IMR-90 (cell line): ENCODE measurements around the gene NDEL1. TPM values are rescaled to one million over a fixed set of nuclear protein-coding genes. Genes with fewer than 3 reads are reported as not detected.

ENCODE experiments used
- ATAC-seq: fragments of 200-7000 bp; cut with Tn5 transposase; 2 replicates; pipeline ENCODE4 v1.9.1; 2020; ENCODE audit warnings: low read depth, mild to moderate bottlenecking, moderate library complexity
- BruUV-seq: library from RNA; stranded (reverse); fragments of 400-500 nt; replicated peaks from 2 replicates; lab custom pipeline; 2021; lab: Mats Ljungman, UMichigan
- CTCF ChIA-PET: fragments of 300-600 bp; formaldehyde crosslinking; extraction: SDS; loops from one replicate; lab custom pipeline; 2021; ENCODE audit warnings: antibody characterized with exemption; lab: Yijun Ruan, JAX
- POLR2A ChIA-PET: fragments of 300-600 bp; sonication (Branson Sonifier 250); formaldehyde crosslinking; loops from one replicate; lab custom pipeline; 2022; ENCODE audit warnings: antibody characterized with exemption; ENCODE audit not compliant: unreplicated experiment; lab: Charles Lee
- DNase-seq: peaks from one replicate; pipeline ENCODE4 v3.0.0; 2013
- H2AFZ ChIP-seq: replicated peaks from 2 replicates; pipeline ENCODE3; 2013; ENCODE audit warnings: low read length, mild to moderate bottlenecking; ENCODE audit not compliant: poor library complexity
- H2AK5ac ChIP-seq: 2 replicates; pipeline ENCODE4 v1.6.1; 2013; ENCODE audit warnings: low read depth, low read length, inconsistent platforms
- H2AK9ac ChIP-seq: replicated peaks from 2 replicates; pipeline ENCODE3; 2013; ENCODE audit warnings: mild to moderate bottlenecking, low read depth, low read length, moderate library complexity; ENCODE audit not compliant: poor library complexity
- H2BK120ac ChIP-seq: 2 replicates; pipeline ENCODE4 v1.6.1; 2013; ENCODE audit warnings: low read depth, low read length, inconsistent platforms
- H2BK15ac ChIP-seq: 3 replicates; pipeline ENCODE4 v1.6.1; 2013; ENCODE audit warnings: low read depth, low read length, inconsistent platforms
- H2BK20ac ChIP-seq: 2 replicates; pipeline ENCODE4 v1.6.1; 2013; ENCODE audit warnings: low read depth, mild to moderate bottlenecking, inconsistent platforms, low read length, moderate library complexity
- H2BK5ac ChIP-seq: 2 replicates; pipeline ENCODE4 v1.6.1; 2013; ENCODE audit warnings: mild to moderate bottlenecking, low read depth, low read length, inconsistent platforms; ENCODE audit not compliant: poor library complexity, severe bottlenecking
- H3K14ac ChIP-seq: replicated peaks from 2 replicates; pipeline ENCODE4 v1.6.1; 2013; ENCODE audit warnings: low read depth, low read length, inconsistent platforms
- H3K18ac ChIP-seq: 2 replicates; pipeline ENCODE4 v1.6.1; 2013; ENCODE audit warnings: low read depth, low read length, control low read depth
- H3K23ac ChIP-seq: 2 replicates; pipeline ENCODE4 v1.6.1; 2013; ENCODE audit warnings: low read depth, low read length, inconsistent platforms
- H3K27ac ChIP-seq: 2 replicates; pipeline ENCODE4 v1.5.1; 2013; ENCODE audit warnings: mild to moderate bottlenecking, control low read depth, low read length; ENCODE audit not compliant: insufficient read depth
- H3K27me3 ChIP-seq: 2 replicates; pipeline ENCODE4 v1.6.1; 2013; ENCODE audit warnings: low read length; ENCODE audit not compliant: control insufficient read depth, insufficient read depth
- H3K36me3 ChIP-seq: 2 replicates; pipeline ENCODE4 v1.6.1; 2013; ENCODE audit warnings: low read length, mixed read lengths; ENCODE audit not compliant: control insufficient read depth, insufficient read depth
- H3K4ac ChIP-seq: 2 replicates; pipeline ENCODE4 v1.6.1; 2013; ENCODE audit warnings: low read depth, low read length, inconsistent platforms
- H3K4me1 ChIP-seq: 2 replicates; pipeline ENCODE4 v1.6.1; 2013; ENCODE audit warnings: low read length, mixed read lengths; ENCODE audit not compliant: control insufficient read depth, insufficient read depth
- H3K4me2 ChIP-seq: 2 replicates; pipeline ENCODE4 v1.6.1; 2013; ENCODE audit warnings: low read depth, mild to moderate bottlenecking, control low read depth, low read length, moderate library complexity
- H3K4me3 ChIP-seq: 2 replicates; pipeline ENCODE4 v1.5.1; 2013; ENCODE audit warnings: low read depth, mild to moderate bottlenecking, control low read depth, low read length, moderate library complexity; ENCODE audit not compliant: insufficient read depth
- H3K56ac ChIP-seq: 2 replicates; pipeline ENCODE4 v1.6.1; 2013; ENCODE audit warnings: low read length, inconsistent platforms; ENCODE audit not compliant: insufficient read depth; ENCODE audit errors: extremely low read depth
- H3K79me1 ChIP-seq, 2 experiments: 2 replicates each; pipeline ENCODE4 v1.6.1; 2013; ENCODE audit warnings: low read length in 2 of 2, inconsistent platforms in 1 of 2, low read depth in 1 of 2
- H3K9ac ChIP-seq: 2 replicates; pipeline ENCODE4 v1.6.1; 2013; ENCODE audit warnings: low read depth, low read length, control low read depth
- H3K9me1 ChIP-seq: 2 replicates; pipeline ENCODE4 v1.6.1; 2013; ENCODE audit warnings: low read length, inconsistent platforms; ENCODE audit not compliant: insufficient read depth
- H3K9me3 ChIP-seq: 2 replicates; pipeline ENCODE4 v1.6.1; 2013; ENCODE audit warnings: low read length; ENCODE audit not compliant: control insufficient read depth, insufficient read depth
- H4K20me1 ChIP-seq: 2 replicates; pipeline ENCODE4 v1.6.1; 2013; ENCODE audit warnings: low read length, inconsistent platforms; ENCODE audit not compliant: insufficient read depth
- H4K5ac ChIP-seq: 2 replicates; pipeline ENCODE4 v1.6.1; 2013; ENCODE audit warnings: mild to moderate bottlenecking, low read depth, low read length, control low read depth
- H4K8ac ChIP-seq, 2 experiments: 2 replicates each; pipeline ENCODE4 v1.6.1; 2013; ENCODE audit warnings: low read depth in 2 of 2, low read length in 2 of 2, control low read depth in 1 of 2, inconsistent platforms in 1 of 2
- H4K91ac ChIP-seq: 2 replicates; pipeline ENCODE4 v1.6.1; 2013; ENCODE audit warnings: low read depth, low read length, inconsistent platforms; ENCODE audit not compliant: insufficient read depth
- BHLHE40 ChIP-seq: fragments of 150-350 bp; IDR thresholded peaks from 2 replicates; pipeline ENCODE4 v1.6.1; 2016; ENCODE audit warnings: mild to moderate bottlenecking, low read depth, low read length
- CEBPB ChIP-seq: IDR thresholded peaks from 2 replicates; pipeline ENCODE4 v1.6.1; 2012; ENCODE audit warnings: low read depth, low read length, improper control_type of control experiment
- CTCF ChIP-seq: conservative IDR thresholded peaks from 2 replicates; pipeline ENCODE4 v1.5.1; 2012; ENCODE audit warnings: mild to moderate bottlenecking, low read depth, low read length, improper control_type of control experiment
- ELK1 ChIP-seq: fragments of 150-350 bp; IDR thresholded peaks from 2 replicates; pipeline ENCODE4 v1.6.1; 2016; ENCODE audit warnings: low read depth, mild to moderate bottlenecking, low read length, moderate library complexity, borderline replicate concordance
- FOS ChIP-seq: fragments of 150-350 bp; IDR thresholded peaks from 2 replicates; pipeline ENCODE4 v1.6.1; 2016; ENCODE audit warnings: low read depth, low read length
- MAFK ChIP-seq: IDR thresholded peaks from 2 replicates; pipeline ENCODE4 v1.6.1; 2012; ENCODE audit warnings: low read depth, low read length, improper control_type of control experiment
- MAZ ChIP-seq: IDR thresholded peaks from 2 replicates; pipeline ENCODE4 v1.6.1; 2012; ENCODE audit warnings: low read depth, mild to moderate bottlenecking, low read length, improper control_type of control experiment, moderate library complexity, borderline replicate concordance
- MXI1 ChIP-seq: IDR thresholded peaks from 2 replicates; pipeline ENCODE4 v1.6.1; 2012; ENCODE audit warnings: low read depth, mild to moderate bottlenecking, low read length, moderate library complexity, borderline replicate concordance
- NFE2L2 ChIP-seq: fragments of 150-350 bp; IDR thresholded peaks from 2 replicates; pipeline ENCODE4 v1.6.1; 2016; ENCODE audit warnings: low read depth, mild to moderate bottlenecking, low read length
- POLR2A ChIP-seq: IDR thresholded peaks from 2 replicates; pipeline ENCODE4 v1.6.1; 2012; ENCODE audit warnings: mild to moderate bottlenecking, low read depth, low read length
- RAD21 ChIP-seq: IDR thresholded peaks from 2 replicates; pipeline ENCODE4 v1.6.1; 2012; ENCODE audit warnings: low read length, improper control_type of control experiment
- RCOR1 ChIP-seq: IDR thresholded peaks from 2 replicates; pipeline ENCODE4 v1.6.1; 2012; ENCODE audit warnings: mild to moderate bottlenecking, low read length, improper control_type of control experiment; ENCODE audit not compliant: insufficient replicate concordance
- RFX5 ChIP-seq: IDR thresholded peaks from 2 replicates; pipeline ENCODE4 v1.8.0; 2012; ENCODE audit warnings: low read depth, mild to moderate bottlenecking, low read length, moderate library complexity
- SMC3 ChIP-seq: fragments of 150-350 bp; IDR thresholded peaks from 2 replicates; pipeline ENCODE4 v1.6.1; 2016; ENCODE audit warnings: low read depth, mild to moderate bottlenecking, antibody characterized with exemption, low read length, moderate library complexity
- USF2 ChIP-seq: fragments of 150-350 bp; IDR thresholded peaks from 2 replicates; pipeline ENCODE4 v1.6.1; 2017; ENCODE audit warnings: mild to moderate bottlenecking, antibody characterized with exemption, low read length, low read depth
- WGBS, 2 experiments: methylation state at CpG; one replicate each; pipeline versions ENCODE4 v1.1.5 to v1.1.7; 2013; ENCODE audit warnings: missing lambda C conversion rate in 2 of 2; ENCODE audit not compliant: insufficient read length in 1 of 2; ENCODE audit errors: extremely low coverage in 2 of 2; 5-methylcytosine and 5-hydroxymethylcytosine counted together
- dilution Hi-C: fragments of 300-500 bp; cut with HindIII; formaldehyde crosslinking; loops from one replicate; pipeline ENCODE4 v1.14.3; 2018; ENCODE audit warnings: low sequenced_read_pairs; ENCODE audit not compliant: unreplicated experiment
- in situ Hi-C: fragments of 300-500 bp; cut with MboI; formaldehyde crosslinking; loops from 3 replicates; pipeline ENCODE4 v1.14.3; 2019; ENCODE audit warnings: low sequenced_read_pairs, inconsistent platforms, mixed read lengths
- intact Hi-C: fragments of 100-400 bp; cut with micrococcal nuclease; formaldehyde crosslinking; loops from 2 replicates; pipeline ENCODE4 v1.10.0; 2022
- polyA plus RNA-seq, 3 experiments: library from polyadenylated mRNA; depleted of rRNA; stranded (reverse); fragments of >200 nt; gene quantifications; 2 replicates each; pipeline ENCODE4 v1.2.3, GENCODE V29; 2012; ENCODE audit warnings: low replicate concordance in 1 of 3
- total RNA-seq: library from RNA; depleted of rRNA; stranded (reverse); fragments of >200 nt; gene quantifications from 2 replicates; pipeline ENCODE4 v1.2.3, GENCODE V29; 2012

Gene NDEL1
- total and polyA plus RNA-seq, 2 of the 4 experiments (the other 2 are of a cell fraction), result 28.9 to 95.6 TPM

- H3K9me1 ChIP-seq, result 0 out of 2 replicates have a peak, but pooled peaks cover 11% of the 10 kb centered on the region
- peaks cover 63% of the 10 kb centered on the region for H4K20me1 ChIP-seq
- no peak overlapping the region for H3K9ac ChIP-seq
- H3K4me2 ChIP-seq, result no peak overlapping the region
- H2AFZ ChIP-seq, result no peak overlapping the region
- no peak overlapping the region for H2BK20ac ChIP-seq
- peaks cover 9% of the 10 kb centered on the region; the same call in 1 of the 2 replicates for H3K4me1 ChIP-seq
- peaks cover 16 to 76% of the 10 kb centered on the region in 2 experiments; a peak in 3 of 4 replicates for H3K79me1 ChIP-seq
- no peak overlapping the region for H3K4ac ChIP-seq
- intact Hi-C loops, result no loop called here
- H3K56ac ChIP-seq, result no peak overlapping the region
- CTCF ChIA-PET, result interaction anchor here (0.7 kb wide), 1 partner anchor 169 kb away, joined by 3 read pairs; no protein-coding TSS in a partner anchor
- no peak overlapping the region for H3K4me3 ChIP-seq
- H3K27ac ChIP-seq, result no peak overlapping the region
- no peak overlapping the region for H2BK120ac ChIP-seq
- BruUV-seq, result no TSS peak
- H3K36me3 ChIP-seq, result peaks cover 65% of the 10 kb centered on the region
- H3K9me3 ChIP-seq, result no peaks in the 10 kb centered on the region
- TF ChIP-seq MAFK (no peak), RFX5 (no peak), USF2 (no peak), RCOR1 (no peak), CEBPB (no peak), RAD21 (no peak), CTCF (no peak), SMC3 (no peak), ELK1 (no peak), NFE2L2 (no peak), MAZ (no peak), POLR2A (no peak), FOS (no peak), BHLHE40 (no peak), MXI1 (no peak)
- no peak overlapping the region for H2BK15ac ChIP-seq
- no peak overlapping the region for H2AK5ac ChIP-seq
- no peak overlapping the region for H2AK9ac ChIP-seq
- dilution Hi-C loops, result no loop called here
- 85% methylated on average over 4 of the region's 12 CpGs; no CpG with 5 or more reads in 1 of the 2 experiments for WGBS, 2 experiments
- DNase-seq, result no peak
- in situ Hi-C loops, result no loop called here
- H4K5ac ChIP-seq, result no peak overlapping the region
- H3K23ac ChIP-seq, result no peak overlapping the region
- no peak overlapping the region for H3K18ac ChIP-seq
- H4K8ac ChIP-seq, result no peak overlapping the region
- no peak overlapping the region for H3K14ac ChIP-seq
- H4K91ac ChIP-seq, result no peak overlapping the region
- H3K27me3 ChIP-seq, result no peaks in the 10 kb centered on the region
- no peak for ATAC-seq
- no peak overlapping the region for H2BK5ac ChIP-seq
- POLR2A ChIA-PET, result no interaction called here
Observed at GRCh38 chr17:8469964-8470363, 34.3 kb downstream of the NDEL1 start.
